ENCODE results near the gene MNDA.

The MNDA gene

GRCh38 chr1:158830904-158831507 is at the start of gene MNDA:
MNDA (plus strand) TSS chr1:158831351; CDS start chr1:158842154, 10,803 bp downstream.
- no peak for DNase-seq

GRCh38 chr1:158793604-158794003 is 37.5 kb upstream of the MNDA start:
- no peak for DNase-seq

- DNase-seq, result no peak
Measured at GRCh38 chr1:158794247-158794646, 36.9 kb upstream of the MNDA start.

GRCh38 chr1:158798531-158798930 is 32.6 kb upstream of the MNDA start:
- no peak for DNase-seq

GRCh38 chr1:158799689-158800088 is 31.5 kb upstream of the MNDA start:
- DNase-seq, result no peak

- no peak for DNase-seq
Measured at GRCh38 chr1:158800526-158800925, 30.6 kb upstream of the MNDA start.

GRCh38 chr1:158801396-158801795 is 29.8 kb upstream of the MNDA start:
- no peak for DNase-seq

GRCh38 chr1:158803678-158804077 is 27.5 kb upstream of the MNDA start:
- DNase-seq, result no peak

- no peak for DNase-seq
Measured at GRCh38 chr1:158806916-158807536, 24.1 kb upstream of the MNDA start.

- no peak for DNase-seq
Measured at GRCh38 chr1:158809256-158809655, 21.9 kb upstream of the MNDA start.

- DNase-seq, result no peak
Measured at GRCh38 chr1:158809862-158810261, 21.3 kb upstream of the MNDA start.

- DNase-seq, result no peak
Measured at GRCh38 chr1:158810311-158810710, 20.8 kb upstream of the MNDA start.

- no peak for DNase-seq
Measured at GRCh38 chr1:158812336-158812735, 18.8 kb upstream of the MNDA start.

GRCh38 chr1:158813164-158813563 is 18.0 kb upstream of the MNDA start:
- peak; percentile 8 for DNase-seq

- DNase-seq, result no peak
Measured at GRCh38 chr1:158814970-158815369, 16.2 kb upstream of the MNDA start.

GRCh38 chr1:158818560-158818959 is 12.6 kb upstream of the MNDA start:
- DNase-seq, result no peak

- DNase-seq, result no peak
Measured at GRCh38 chr1:158818975-158819431, 12.1 kb upstream of the MNDA start.

- no peak for DNase-seq
Measured at GRCh38 chr1:158819461-158820443, 11.4 kb upstream of the MNDA start.

- no peak for DNase-seq
Measured at GRCh38 chr1:158821723-158822122, 9.4 kb upstream of the MNDA start.

- DNase-seq, result no peak
Measured at GRCh38 chr1:158830074-158830677, 975 bp upstream of the MNDA start.

- no peak for DNase-seq
Measured at GRCh38 chr1:158833264-158833663, 2.1 kb downstream of the MNDA start.

GRCh38 chr1:158836038-158836437 is 4.9 kb downstream of the MNDA start:
- DNase-seq, result no peak

GRCh38 chr1:158838660-158839059 is 7.5 kb downstream of the MNDA start:
- no peak for DNase-seq

Data from NCI-H2029 treated with DMSO at 0.1 percent for 48 hours (cell line).